DND-41 (cell line): ENCODE results near the gene FABP7.

Experiments used
- ATAC-seq: fragments of 200-7000 bp; cut with Tn5 transposase; 3 replicates; pipeline ENCODE4 v1.9.1; 2021; ENCODE audit warnings: low read depth; ENCODE audit not compliant: insufficient read depth
- DNase-seq: peaks from one replicate; pipeline ENCODE4 v3.0.0-alpha.2; 2020
- H2AFZ ChIP-seq: 2 replicates; pipeline ENCODE4 v1.6.0; 2012; ENCODE audit warnings: low read depth, low read length
- H3K27ac ChIP-seq: 2 replicates; pipeline ENCODE4 v1.5.1; 2012; ENCODE audit warnings: low read length, inconsistent platforms
- H3K27me3 ChIP-seq: fragments of 200-600 bp; sonication (generic); 2 replicates; pipeline ENCODE4 v1.6.0; 2012; ENCODE audit warnings: low read length, mild to moderate bottlenecking, inconsistent platforms; ENCODE audit not compliant: insufficient read depth, poor library complexity
- H3K36me3 ChIP-seq: 2 replicates; pipeline ENCODE4 v1.5.1; 2012; ENCODE audit warnings: low read length, inconsistent platforms; ENCODE audit not compliant: insufficient read depth
- H3K4me1 ChIP-seq: 2 replicates; pipeline ENCODE4 v1.5.1; 2012; ENCODE audit warnings: mild to moderate bottlenecking, low read length; ENCODE audit not compliant: insufficient read depth
- H3K4me2 ChIP-seq: 2 replicates; pipeline ENCODE4 v1.6.0; 2012; ENCODE audit warnings: mild to moderate bottlenecking, moderate library complexity, low read length, inconsistent platforms; ENCODE audit not compliant: insufficient read depth
- H3K4me3 ChIP-seq, 2 experiments: fragments of 200-600 bp in 1 of 2; shearing (Covaris generic) in 1 of 2; 2 replicates each; pipeline ENCODE4 v1.5.1; 2012 to 2016; ENCODE audit warnings: inconsistent platforms in 2 of 2, low read length in 2 of 2, mild to moderate bottlenecking in 2 of 2, low read depth in 1 of 2, moderate library complexity in 1 of 2
- H3K79me2 ChIP-seq: 2 replicates; pipeline ENCODE4 v1.6.0; 2012; ENCODE audit warnings: low read length, inconsistent platforms; ENCODE audit not compliant: insufficient read depth
- H3K9ac ChIP-seq: 2 replicates; pipeline ENCODE4 v1.6.0; 2012; ENCODE audit warnings: low read depth, mild to moderate bottlenecking, inconsistent platforms, low read length, moderate library complexity
- H3K9me3 ChIP-seq: 2 replicates; pipeline ENCODE4 v1.5.1; 2012; ENCODE audit warnings: low read length, moderate library complexity, mild to moderate bottlenecking, inconsistent platforms; ENCODE audit not compliant: insufficient read depth, severe bottlenecking
- H4K20me1 ChIP-seq: 2 replicates; pipeline ENCODE4 v1.6.0; 2012; ENCODE audit warnings: low read length; ENCODE audit not compliant: insufficient read depth
- EZH2 ChIP-seq: IDR thresholded peaks from 3 replicates; pipeline ENCODE4 v1.6.1; 2012; ENCODE audit warnings: borderline replicate concordance, low read depth, mild to moderate bottlenecking, moderate library complexity, low read length, inconsistent platforms; ENCODE audit not compliant: severe bottlenecking
- TF ChIP-seq, protein P1 (sequence below): IDR thresholded peaks from 2 replicates; pipeline ENCODE4 v1.5.1; 2012; ENCODE audit warnings: borderline replicate concordance, low read length, moderate library complexity, mild to moderate bottlenecking; ENCODE audit not compliant: poor library complexity, severe bottlenecking; ENCODE audit errors: extremely low read depth

Gene FABP7

DNA sequence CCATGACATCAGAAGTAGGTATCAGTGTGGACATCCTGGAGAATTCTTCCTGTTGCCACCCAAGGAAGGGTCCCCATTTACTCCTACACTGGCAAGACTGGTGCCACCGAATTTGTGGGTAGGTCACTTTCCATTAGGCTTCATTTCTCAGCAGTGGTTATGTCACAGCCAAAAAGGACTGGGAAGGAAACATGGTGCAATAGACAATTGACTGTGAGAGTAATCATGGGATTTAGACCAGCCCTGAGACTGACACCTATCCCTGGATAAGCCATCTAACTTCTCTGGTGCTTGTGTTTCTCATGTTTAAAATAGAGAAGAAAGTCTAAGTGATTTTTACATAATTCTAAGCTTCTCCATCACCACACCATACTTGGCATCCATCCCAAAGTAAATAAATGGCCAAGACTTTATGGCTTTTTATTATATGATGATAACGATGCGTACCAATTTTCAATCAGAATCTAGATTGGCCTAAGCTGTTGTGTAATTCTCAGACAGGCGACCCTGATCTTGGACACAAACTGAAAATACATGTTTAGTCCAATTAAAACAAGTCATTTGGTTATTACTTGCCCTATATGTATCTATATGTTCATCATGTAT lies 19.7 kb downstream of the FABP7 start:
- no peak overlapping the region for H3K27ac ChIP-seq

DNA sequence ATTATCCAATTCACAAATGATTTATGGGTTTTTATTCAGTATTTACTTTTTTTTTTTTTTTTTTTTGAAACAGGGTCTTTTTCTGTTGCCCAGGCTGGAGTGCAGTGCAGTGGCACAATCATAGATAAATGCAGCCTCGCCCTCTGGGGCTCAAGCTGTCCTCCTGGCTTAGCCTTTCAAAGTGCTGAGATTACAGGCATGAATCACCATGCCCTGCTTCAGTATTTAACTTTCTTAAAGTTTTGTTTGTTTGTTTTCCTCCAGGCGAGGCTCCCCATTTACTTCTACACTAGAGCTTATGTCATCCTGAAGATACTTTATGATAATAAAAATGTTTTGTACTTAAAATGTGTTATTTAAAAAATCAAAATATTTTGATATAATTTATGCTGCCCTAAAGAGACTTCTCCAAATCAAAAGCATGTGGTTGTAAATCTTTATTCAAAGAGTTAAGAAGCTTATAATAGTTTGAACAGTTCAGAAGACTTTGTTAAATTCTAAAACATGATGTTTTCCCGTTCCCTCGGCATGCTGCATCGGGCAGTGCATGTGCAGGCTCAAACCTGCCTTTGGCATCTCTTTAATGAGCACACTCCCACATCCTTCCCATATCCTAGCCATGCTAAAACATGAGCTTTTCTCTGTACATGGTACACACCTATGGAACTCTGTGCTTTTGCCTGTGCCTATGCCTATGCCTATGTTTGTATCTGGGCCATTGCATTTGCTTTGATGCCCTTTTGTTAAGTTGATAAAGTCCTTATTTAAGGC lies 20.6 kb downstream of the FABP7 start:
- H3K4me2 ChIP-seq = no peak overlapping the region
- H3K9ac ChIP-seq = no peak overlapping the region
- no peak overlapping the region for H2AFZ ChIP-seq
- H3K9me3 ChIP-seq = no peaks in the 10 kb centered on the region
- DNase-seq (no peak), ATAC-seq (no peak)
- no peak for TF ChIP-seq EZH2
- TF ChIP-seq, protein P1, sequence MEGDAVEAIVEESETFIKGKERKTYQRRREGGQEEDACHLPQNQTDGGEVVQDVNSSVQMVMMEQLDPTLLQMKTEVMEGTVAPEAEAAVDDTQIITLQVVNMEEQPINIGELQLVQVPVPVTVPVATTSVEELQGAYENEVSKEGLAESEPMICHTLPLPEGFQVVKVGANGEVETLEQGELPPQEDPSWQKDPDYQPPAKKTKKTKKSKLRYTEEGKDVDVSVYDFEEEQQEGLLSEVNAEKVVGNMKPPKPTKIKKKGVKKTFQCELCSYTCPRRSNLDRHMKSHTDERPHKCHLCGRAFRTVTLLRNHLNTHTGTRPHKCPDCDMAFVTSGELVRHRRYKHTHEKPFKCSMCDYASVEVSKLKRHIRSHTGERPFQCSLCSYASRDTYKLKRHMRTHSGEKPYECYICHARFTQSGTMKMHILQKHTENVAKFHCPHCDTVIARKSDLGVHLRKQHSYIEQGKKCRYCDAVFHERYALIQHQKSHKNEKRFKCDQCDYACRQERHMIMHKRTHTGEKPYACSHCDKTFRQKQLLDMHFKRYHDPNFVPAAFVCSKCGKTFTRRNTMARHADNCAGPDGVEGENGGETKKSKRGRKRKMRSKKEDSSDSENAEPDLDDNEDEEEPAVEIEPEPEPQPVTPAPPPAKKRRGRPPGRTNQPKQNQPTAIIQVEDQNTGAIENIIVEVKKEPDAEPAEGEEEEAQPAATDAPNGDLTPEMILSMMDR = no peak
- no peaks in the 10 kb centered on the region for H3K36me3 ChIP-seq
- no peak overlapping the region for H3K27ac ChIP-seq
- H3K27me3 ChIP-seq = no peaks in the 10 kb centered on the region
- no peaks in the 10 kb centered on the region for H3K4me1 ChIP-seq
- no peaks in the 10 kb centered on the region for H4K20me1 ChIP-seq
- no peak overlapping the region for H3K4me3 ChIP-seq
- no peaks in the 10 kb centered on the region for H3K79me2 ChIP-seq

More for the DNA sequence above, 19.7 kb downstream of the FABP7 start:
- H3K27me3 ChIP-seq = no peaks in the 10 kb centered on the region
- no peak overlapping the region for H3K4me3 ChIP-seq
- no peaks in the 10 kb centered on the region for H3K9me3 ChIP-seq
- H2AFZ ChIP-seq = no peak overlapping the region
- TF ChIP-seq, protein P1 = no peak
- TF ChIP-seq EZH2 = no peak
- no peak overlapping the region for H3K4me2 ChIP-seq
- H3K79me2 ChIP-seq = no peaks in the 10 kb centered on the region
- H4K20me1 ChIP-seq = no peaks in the 10 kb centered on the region
- ATAC-seq = no peak
- H3K36me3 ChIP-seq = no peaks in the 10 kb centered on the region
- DNase-seq = no peak
- no peak overlapping the region for H3K9ac ChIP-seq
- no peaks in the 10 kb centered on the region for H3K4me1 ChIP-seq

DNA sequence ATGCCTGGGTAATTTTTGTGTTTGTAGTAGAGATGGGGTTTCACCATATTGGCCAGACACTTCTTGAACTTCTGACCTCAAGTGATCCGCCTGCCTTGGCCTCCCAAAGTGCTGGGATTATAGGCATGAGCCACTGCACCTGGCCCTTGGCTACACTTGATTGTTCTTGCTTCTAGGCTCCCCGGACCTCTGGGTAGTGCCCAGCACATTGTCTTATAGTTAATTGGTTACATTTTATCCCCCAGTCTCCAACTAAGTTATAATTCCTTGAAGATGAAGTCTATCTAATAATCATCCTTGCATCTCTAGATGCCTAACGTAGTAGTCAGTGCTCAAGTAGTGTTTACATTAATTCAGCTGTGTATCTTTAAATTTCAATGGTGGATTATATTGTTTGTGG lies 21.4 kb downstream of the FABP7 start:
- Histone ChIP-seq H3K36me3 (no peaks in the 10 kb centered on the region), H3K9me3 (no peaks in the 10 kb centered on the region), H3K27me3 (no peaks in the 10 kb centered on the region), H3K4me3 (no peak overlapping the region), H2AFZ (no peak overlapping the region), H3K9ac (no peak overlapping the region), H3K27ac (no peak overlapping the region), H3K4me2 (no peak overlapping the region), H3K4me1 (no peaks in the 10 kb centered on the region), H3K79me2 (no peaks in the 10 kb centered on the region), H4K20me1 (no peaks in the 10 kb centered on the region)
- TF ChIP-seq, protein P1 = no peak
- no peak for TF ChIP-seq EZH2
- no peak for DNase-seq
- no peak for ATAC-seq
